Mesodermal cell (in vitro differentiated cells): ENCODE results near the gene THAP10.

Experiments
- H3K27ac ChIP-seq: 2 replicates; pipeline ENCODE4 v1.7.0; 2013; ENCODE audit warnings: mild to moderate bottlenecking, low read depth, low read length, moderate library complexity; ENCODE audit not compliant: severe bottlenecking
- H3K36me3 ChIP-seq: 2 replicates; pipeline ENCODE4 v1.7.1; 2013; ENCODE audit warnings: mild to moderate bottlenecking, low read length, moderate library complexity; ENCODE audit not compliant: control insufficient read depth, insufficient read depth
- H3K4me1 ChIP-seq: one replicate; pipeline ENCODE4 v1.7.1; 2013; ENCODE audit warnings: mild to moderate bottlenecking, low read length; ENCODE audit not compliant: insufficient read depth, control insufficient read depth, poor library complexity, severe bottlenecking
- H3K4me3 ChIP-seq: 2 replicates; pipeline ENCODE4 v1.7.0; 2013; ENCODE audit warnings: low read length, control low read depth, mild to moderate bottlenecking; ENCODE audit not compliant: insufficient read depth, poor library complexity, severe bottlenecking; ENCODE audit errors: extremely low read depth
- H3K9me3 ChIP-seq: 2 replicates; pipeline ENCODE4 v1.7.1; 2013; ENCODE audit warnings: mild to moderate bottlenecking, low read length, moderate library complexity; ENCODE audit not compliant: control insufficient read depth
- WGBS, 2 experiments: methylation state at CpG; one replicate each; pipeline ENCODE4 v1.1.5; 2013; ENCODE audit warnings: missing lambda C conversion rate in 2 of 2; ENCODE audit not compliant: insufficient coverage in 2 of 2; 5-methylcytosine and 5-hydroxymethylcytosine counted together

Gene THAP10

DNA sequence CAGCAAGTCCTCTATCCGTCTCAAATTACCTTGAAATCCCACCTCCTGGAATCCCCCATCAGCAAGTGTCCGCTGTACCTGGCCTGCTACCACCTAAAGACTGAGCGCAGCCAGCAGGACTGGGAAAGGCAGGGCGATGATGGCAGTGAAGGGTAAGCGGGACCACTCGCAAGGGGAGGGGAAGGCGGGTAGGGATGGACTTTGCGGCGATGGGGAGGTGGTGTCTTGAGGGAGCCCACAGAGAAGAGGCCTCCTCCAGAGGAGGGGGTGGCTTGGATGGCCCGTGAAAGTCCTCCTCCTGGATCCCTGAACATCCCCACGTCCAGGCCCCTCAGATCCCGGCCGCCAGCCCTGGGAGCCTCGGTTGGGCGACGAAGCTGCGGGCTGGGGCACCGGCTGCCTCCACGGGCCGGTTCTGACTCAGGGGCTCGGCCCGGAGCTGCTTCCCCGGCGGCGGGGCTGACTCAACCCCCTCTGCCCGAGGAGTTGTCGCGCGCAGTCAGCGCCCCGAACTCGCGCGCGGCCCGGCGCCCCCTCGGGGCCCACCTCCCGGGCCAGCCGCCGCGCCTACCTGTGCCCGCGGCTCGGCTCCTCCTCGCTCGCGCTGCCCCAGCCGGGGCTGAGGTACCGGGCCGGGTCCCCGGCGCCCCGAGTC, 38.8 kb downstream of the THAP10 start:
- Histone ChIP-seq H3K9me3 (no peaks in the 10 kb centered on the region), H3K27ac (peak overlapping the region; percentile 36), H3K4me1 (peaks cover 15% of the 10 kb centered on the region), H3K4me3 (peak overlapping the region; percentile 72), H3K36me3 (peaks cover 23% of the 10 kb centered on the region)
- 0 to 1% methylated on average over 25 to 52 of the region's 54 CpGs for WGBS, 2 experiments

DNA sequence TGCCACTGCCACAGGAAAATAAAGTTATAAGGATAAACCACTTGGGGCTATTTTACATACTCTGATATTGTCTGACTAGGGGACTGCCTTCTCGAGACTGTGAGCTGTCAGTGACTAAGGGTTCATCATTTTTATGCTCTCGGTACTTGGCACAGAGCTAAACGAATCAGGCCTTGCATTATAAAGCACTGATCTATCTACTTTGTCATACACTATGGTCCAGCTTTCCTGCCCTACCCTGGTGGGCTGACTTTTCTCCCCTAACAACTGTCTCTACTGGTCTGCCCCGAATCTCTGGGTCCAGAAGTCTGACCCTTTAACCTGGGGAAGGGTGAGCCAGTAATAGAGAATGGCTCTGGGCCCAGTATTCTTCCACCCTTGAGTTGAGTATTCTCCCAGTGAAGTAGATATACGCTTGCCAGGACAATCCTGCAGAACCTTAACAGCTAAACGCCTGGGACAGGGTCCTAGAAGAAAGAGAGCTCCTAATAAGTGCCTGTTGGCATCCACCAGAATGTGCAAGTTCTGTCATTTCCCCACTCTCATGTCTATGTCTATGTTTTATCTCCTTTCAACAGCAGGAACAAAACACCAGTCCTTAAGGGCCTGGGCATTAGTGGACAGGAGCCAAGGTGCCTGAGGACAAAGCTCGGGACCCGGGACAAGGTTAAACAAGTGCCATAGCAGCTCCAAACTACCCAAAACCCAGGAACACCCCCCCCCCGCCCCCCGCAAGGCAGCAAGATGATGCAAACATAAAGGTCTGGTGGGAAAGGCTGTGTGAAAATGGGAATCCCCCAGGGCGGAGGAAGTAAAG, 39.5 kb downstream of the THAP10 start:
- Histone ChIP-seq H3K36me3 (peaks cover 23% of the 10 kb centered on the region), H3K4me1 (peaks cover 13% of the 10 kb centered on the region), H3K4me3 (peak overlapping the region; percentile 72), H3K9me3 (no peaks in the 10 kb centered on the region), H3K27ac (no peak overlapping the region)
- 80 to 97% methylated on average over 5 to 6 of the region's 11 CpGs for WGBS, 2 experiments

DNA sequence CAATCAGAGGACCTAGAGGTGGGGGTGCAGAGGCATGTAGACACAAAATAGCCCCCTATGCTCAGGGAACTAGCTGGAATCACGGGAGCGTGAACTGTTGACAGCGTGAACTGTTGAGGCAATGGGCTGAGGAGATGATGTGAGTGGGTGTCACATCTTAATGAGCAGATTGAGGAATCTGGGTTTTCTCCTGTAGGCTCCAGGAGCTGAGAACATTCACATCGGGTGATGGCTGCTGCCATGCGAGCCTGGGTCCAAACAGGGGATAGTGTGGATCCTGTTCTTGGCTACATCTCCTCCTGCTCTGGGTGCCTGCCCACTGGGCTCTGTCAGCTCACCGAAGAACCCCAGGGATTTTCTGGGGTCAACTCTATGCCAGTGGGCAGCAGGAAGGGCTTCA, 40.3 kb downstream of the THAP10 start:
- Histone ChIP-seq H3K27ac (no peak overlapping the region), H3K9me3 (no peaks in the 10 kb centered on the region), H3K4me1 (peaks cover 6% of the 10 kb centered on the region), H3K4me3 (no peak overlapping the region), H3K36me3 (peaks cover 23% of the 10 kb centered on the region)
- 97 to 98% methylated on average over 6 of the region's 6 CpGs for WGBS, 2 experiments

DNA sequence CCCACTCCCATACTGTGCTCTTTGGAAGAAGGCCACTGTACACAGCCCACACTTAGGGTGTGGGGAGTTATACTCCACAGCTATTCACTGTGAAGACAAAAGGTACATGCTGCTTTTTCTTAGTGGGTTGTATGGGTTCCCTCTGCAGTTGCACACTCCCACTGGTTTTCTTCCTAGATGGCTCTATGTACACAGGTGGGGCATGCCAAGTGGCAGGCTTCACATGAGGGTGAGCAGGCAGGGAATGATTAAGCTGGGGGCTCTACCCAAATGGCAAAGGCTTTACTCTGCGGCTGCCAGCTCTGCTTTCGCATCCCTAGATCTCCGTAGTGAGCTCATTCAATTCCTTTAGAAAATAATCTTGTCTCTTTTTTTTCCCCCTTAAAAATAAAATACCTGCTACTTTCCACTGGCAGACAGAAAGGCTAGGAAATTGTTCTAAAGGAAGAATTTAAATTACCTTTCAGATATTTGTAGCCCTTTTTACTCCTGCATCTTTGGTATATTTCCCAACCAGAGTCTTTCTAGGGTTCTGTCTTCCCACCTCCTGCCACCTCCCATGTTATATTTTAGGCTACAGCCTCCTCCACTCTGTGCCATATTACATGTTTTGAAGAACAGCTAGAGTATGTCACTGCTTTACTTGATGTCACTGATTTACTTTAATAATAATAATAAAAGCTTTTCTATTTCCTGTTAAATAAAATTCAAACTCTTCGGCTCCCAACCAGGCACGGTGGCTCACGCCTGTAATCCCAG, 46.5 kb downstream of the THAP10 start:
- Histone ChIP-seq H3K27ac (no peak overlapping the region), H3K9me3 (no peaks in the 10 kb centered on the region), H3K36me3 (peaks cover 19% of the 10 kb centered on the region), H3K4me3 (no peak overlapping the region), H3K4me1 (no peaks in the 10 kb centered on the region)
- WGBS, 2 experiments = 100% methylated on average over 3 to 6 of the region's 6 CpGs

DNA sequence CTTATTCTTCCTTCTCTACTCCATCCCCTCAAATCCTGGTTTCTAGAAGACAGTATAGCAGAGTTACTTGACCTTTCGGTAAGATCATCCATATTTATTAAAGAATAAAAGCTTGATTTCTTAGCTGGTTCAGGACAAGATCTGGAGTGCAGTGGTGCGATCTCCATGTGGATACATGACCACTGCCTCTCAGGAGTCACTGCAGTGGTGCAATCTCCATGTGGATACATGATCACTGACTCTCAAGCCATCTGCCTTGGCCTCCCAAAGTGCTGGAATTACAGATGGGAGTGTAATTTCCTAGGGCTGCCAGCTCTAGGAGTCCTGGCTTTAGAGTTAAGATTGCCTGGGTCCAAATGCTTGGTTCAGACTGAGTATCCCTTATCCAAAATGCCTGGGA, 54.8 kb downstream of the THAP10 start:
- Histone ChIP-seq H3K4me1 (peaks cover 9% of the 10 kb centered on the region), H3K4me3 (no peak overlapping the region), H3K27ac (no peak overlapping the region), H3K9me3 (no peaks in the 10 kb centered on the region), H3K36me3 (peaks cover 44% of the 10 kb centered on the region)
- WGBS, 2 experiments = 100% methylated on average over 1 of the region's 2 CpGs; no CpG with 5 or more reads in 1 of the 2 experiments

DNA sequence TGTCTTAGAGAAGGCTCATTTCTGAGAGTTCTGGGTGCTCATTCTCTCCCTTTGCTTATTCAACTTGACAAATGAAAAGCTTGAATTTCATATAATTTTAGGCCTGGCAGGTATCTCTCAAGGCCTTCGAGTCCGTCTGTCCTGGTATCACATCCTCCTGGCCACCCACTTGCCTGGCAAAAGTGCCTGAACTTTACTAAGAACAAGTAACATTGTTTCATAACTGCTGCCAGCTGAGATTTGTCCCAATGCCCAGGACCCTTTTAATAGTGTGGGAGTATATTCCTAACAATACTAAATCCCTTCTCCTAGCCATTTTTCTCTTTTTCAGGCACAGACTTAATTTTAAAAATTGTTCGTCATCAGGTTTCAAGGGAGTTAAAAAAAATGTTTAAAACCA, 56.4 kb downstream of the THAP10 start:
- WGBS, 2 experiments = 100% methylated on average over 1 to 2 of the region's 3 CpGs
- Histone ChIP-seq H3K4me1 (peaks cover 9% of the 10 kb centered on the region), H3K27ac (no peak overlapping the region), H3K4me3 (no peak overlapping the region), H3K9me3 (no peaks in the 10 kb centered on the region), H3K36me3 (peaks cover 51% of the 10 kb centered on the region)

DNA sequence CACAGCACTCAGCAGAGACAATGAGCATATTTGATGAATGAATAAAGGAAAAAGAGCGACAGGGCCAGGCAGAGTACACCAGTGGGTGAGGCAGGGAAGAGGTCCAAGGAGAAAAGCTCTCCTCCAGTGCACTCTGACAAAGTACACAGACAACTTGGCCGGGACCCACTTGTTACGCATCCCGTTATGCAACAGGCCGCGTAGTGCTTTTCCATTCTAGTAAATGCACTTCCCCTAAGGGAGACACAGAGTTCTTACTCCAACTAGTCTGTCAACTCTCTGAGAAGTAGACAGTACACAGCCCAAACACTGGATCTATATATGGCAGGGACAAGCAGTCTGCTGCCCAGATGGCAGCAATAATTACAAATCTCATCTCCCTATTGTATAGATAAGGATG, 56.8 kb downstream of the THAP10 start:
- Histone ChIP-seq H3K4me3 (no peak overlapping the region), H3K4me1 (peaks cover 9% of the 10 kb centered on the region), H3K9me3 (no peaks in the 10 kb centered on the region), H3K27ac (no peak overlapping the region), H3K36me3 (peaks cover 51% of the 10 kb centered on the region)
- 96 to 97% methylated on average over 5 to 6 of the region's 6 CpGs for WGBS, 2 experiments

DNA sequence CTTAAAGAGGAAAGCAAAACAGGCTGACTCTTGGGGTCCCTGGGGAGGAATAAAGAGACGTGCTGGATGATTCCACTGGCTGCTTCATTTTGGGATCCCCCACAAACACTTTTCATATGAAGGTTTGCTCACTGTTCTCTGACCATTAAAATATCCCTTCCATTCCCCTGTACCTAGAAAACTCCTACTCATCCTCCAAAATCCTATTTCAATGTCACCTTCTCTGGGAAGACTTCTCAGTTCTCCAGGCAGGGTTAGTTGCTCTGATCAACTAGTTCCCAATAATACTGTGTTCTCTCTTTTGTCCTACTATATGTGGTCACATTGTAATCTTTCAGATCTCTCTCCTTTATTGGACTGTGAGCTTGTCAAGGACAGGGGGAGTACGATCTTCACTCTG, 57.2 kb downstream of the THAP10 start:
- H3K36me3 ChIP-seq = peaks cover 51% of the 10 kb centered on the region
- H3K9me3 ChIP-seq = no peaks in the 10 kb centered on the region
- no peak overlapping the region for H3K4me3 ChIP-seq
- no peak overlapping the region for H3K27ac ChIP-seq
- peaks cover 9% of the 10 kb centered on the region for H3K4me1 ChIP-seq
- WGBS, 2 experiments = 100% methylated on average over 1 of the region's 2 CpGs

DNA sequence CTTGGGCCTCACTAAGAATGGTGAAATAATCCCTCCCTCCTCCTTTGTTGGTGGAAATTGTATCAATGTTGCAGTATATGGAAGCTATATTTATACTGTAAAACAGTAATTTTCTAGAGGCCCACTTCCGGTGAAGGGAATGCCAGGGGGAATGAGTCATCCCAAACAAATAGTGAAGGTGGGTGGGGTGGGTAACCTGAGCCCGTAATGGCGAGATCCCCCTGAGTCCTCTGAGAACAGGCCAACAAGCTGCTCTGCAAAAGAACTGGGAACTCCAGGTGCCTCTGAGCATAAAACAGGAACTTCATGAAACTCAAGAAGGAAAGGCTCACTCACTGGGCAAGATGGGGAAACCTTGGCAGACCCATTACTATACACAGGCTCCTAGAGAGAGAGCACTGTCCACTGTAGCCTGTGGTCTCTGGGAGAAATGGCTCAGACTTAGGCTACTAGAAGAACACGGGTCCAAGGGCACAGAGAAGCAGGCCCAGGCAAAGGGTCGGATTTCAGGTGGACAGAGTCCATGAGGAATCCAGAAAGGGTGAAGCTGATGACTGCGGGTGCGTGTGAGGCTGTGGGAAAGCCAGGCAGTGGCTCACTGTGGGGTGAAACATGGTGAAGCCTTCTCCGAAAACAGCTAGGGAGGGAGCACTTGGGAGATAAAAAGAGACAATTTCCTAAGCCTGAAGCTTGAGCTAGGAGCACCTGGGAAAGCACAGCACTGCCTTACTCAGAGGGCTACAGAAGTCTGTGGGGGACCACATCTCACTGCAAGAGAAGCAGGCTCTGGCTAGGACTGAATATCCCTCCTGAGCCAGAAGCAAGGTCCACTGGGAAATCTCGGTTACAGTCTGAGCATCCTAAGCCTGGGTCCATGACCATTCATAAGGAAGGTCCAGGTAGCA, 58.1 kb downstream of the THAP10 start:
- H3K9me3 ChIP-seq = no peaks in the 10 kb centered on the region
- WGBS, 2 experiments = 74 to 87% methylated on average over 6 to 9 of the region's 9 CpGs
- H3K4me3 ChIP-seq = no peak overlapping the region
- H3K36me3 ChIP-seq = peaks cover 51% of the 10 kb centered on the region
- H3K27ac ChIP-seq = peak overlapping the region; percentile 17
- peaks cover 9% of the 10 kb centered on the region for H3K4me1 ChIP-seq

DNA sequence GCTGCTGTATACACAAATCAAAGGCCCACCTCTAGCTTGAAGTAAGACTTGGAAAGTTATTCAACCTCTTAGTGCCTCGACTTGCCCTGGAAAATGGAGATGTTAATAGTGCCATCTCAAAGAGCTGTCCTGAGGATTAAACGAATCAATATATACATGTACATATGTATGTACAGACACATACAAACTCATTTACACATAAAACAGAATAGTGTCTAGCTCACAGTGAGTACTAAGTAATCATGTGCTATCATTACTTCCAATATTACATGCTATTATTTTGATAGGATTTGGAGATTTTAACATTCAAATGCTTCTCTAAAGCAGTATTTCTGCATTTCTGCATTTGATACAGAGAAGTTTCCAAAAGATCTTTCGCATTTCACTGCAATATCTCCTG, 58.8 kb downstream of the THAP10 start:
- H3K36me3 ChIP-seq = peaks cover 51% of the 10 kb centered on the region
- H3K4me3 ChIP-seq = no peak overlapping the region
- WGBS, 2 experiments = no CpG with 5 or more reads among the region's 3 CpGs
- no peak overlapping the region for H3K27ac ChIP-seq
- H3K9me3 ChIP-seq = no peaks in the 10 kb centered on the region
- peaks cover 9% of the 10 kb centered on the region for H3K4me1 ChIP-seq
